ENCODE data around the gene PSMA8.

GRCh38 chr18:26208977-26209376 is 75.3 kb downstream of the PSMA8 start:
- TF ChIP-seq SP1 (IDR thresholded peaks at IDR 0.05) (no peak), CTCF (IDR thresholded peaks at IDR 0.05; ENCODE audit: low read depth, low read length, missing input control) (no peak), MAX (IDR thresholded peaks at IDR 0.05) (no peak), ZBTB33 (IDR thresholded peaks at IDR 0.05) (no peak), EGR1 (IDR thresholded peaks at IDR 0.05; ENCODE audit: low read depth in 2 of 2) (no peak), REST (IDR thresholded peaks at IDR 0.05) (no peak), RXRA (IDR thresholded peaks at IDR 0.05) (no peak), FOXA1 (IDR thresholded peaks at IDR 0.05) (no peak), JUND (IDR thresholded peaks at IDR 0.05) (no peak), HNF4G (IDR thresholded peaks at IDR 0.05) (no peak), GABPA (IDR thresholded peaks at IDR 0.05 in 1 of 2, conservative IDR thresholded peaks at IDR 0.05 in 1 of 2) (no peak), TAF1 (conservative IDR thresholded peaks at IDR 0.05) (no peak)

All from liver (tissue), 3 donors.